Tibial nerve (tissue), 4 donors: ENCODE results near the gene TPD52L2.

Experiments
- CTCF ChIP-seq, 5 experiments: fragments of 200-600 bp in 3 of 5; fragments of 450-650 bp in 2 of 5; sonication (generic) in 3 of 5; IDR thresholded peaks; one replicate each; pipeline ENCODE4 v1.5.1; 2016 to 2019; ENCODE audit warnings: antibody characterized with exemption in 5 of 5, mild to moderate bottlenecking in 3 of 5, moderate library complexity in 2 of 5
- EP300 ChIP-seq, 2 donors: sonication (generic); formaldehyde crosslinking; IDR thresholded peaks; one replicate each; pipeline ENCODE4 v1.6.1; 2017; ENCODE audit warnings: antibody characterized with exemption in 2 of 2, mild to moderate bottlenecking in 1 of 2
- POLR2A ChIP-seq, 2 donors: fragments of 450-650 bp; IDR thresholded peaks; one replicate each; pipeline ENCODE4 v1.6.1; 2017; ENCODE audit warnings: antibody characterized with exemption in 2 of 2, mild to moderate bottlenecking in 2 of 2, moderate library complexity in 2 of 2

GRCh38 chr20:63833776-63834490 is 31.1 kb upstream of the TPD52L2 start:
- no peak for TF ChIP-seq CTCF (IDR thresholded peaks at IDR 0.05)
- no peak for TF ChIP-seq POLR2A (IDR thresholded peaks at IDR 0.05)
- no peak for TF ChIP-seq EP300 (IDR thresholded peaks at IDR 0.05)
